NCI-H2171 treated with DMSO at 0.1 percent for 48 hours (cell line): ENCODE results near the gene PDE3B.
"Not testable (repeated sequence)": the region's sequence is repeated elsewhere in the genome, so short reads cannot be mapped to it uniquely, and the experiment has no call there.

Experiments used
- DNase-seq: peaks from one replicate; lab custom pipeline; 2025; lab: John Stamatoyannopoulos, UW

Gene PDE3B

DNA sequence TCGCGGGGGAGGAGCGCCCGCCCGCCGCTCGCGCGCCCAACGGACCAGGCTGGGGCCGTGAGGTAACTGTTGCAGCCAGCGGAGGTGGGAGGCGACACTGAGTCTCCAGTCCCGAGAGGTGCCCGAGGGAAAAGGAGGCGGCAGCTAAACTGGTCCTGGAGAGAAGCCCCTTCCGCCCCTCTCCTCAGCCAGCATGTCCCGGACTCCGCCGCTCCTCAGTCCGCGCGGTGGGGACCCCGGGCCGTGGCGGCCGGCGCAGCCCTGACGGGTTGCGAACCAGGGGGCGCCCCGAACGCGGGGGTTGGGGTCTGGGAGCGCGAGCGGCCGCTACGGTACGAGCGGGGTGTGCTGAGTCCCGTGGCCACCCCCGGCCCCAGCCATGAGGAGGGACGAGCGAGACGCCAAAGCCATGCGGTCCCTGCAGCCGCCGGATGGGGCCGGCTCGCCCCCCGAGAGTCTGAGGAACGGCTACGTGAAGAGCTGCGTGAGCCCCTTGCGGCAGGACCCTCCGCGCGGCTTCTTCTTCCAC, at the start of gene PDE3B:
TSS of gene PDE3B (plus strand) at position 108 of the 529 bp plus-strand sequence. CDS start at position 380, 272 bp downstream.
- DNase-seq: no peak

DNA sequence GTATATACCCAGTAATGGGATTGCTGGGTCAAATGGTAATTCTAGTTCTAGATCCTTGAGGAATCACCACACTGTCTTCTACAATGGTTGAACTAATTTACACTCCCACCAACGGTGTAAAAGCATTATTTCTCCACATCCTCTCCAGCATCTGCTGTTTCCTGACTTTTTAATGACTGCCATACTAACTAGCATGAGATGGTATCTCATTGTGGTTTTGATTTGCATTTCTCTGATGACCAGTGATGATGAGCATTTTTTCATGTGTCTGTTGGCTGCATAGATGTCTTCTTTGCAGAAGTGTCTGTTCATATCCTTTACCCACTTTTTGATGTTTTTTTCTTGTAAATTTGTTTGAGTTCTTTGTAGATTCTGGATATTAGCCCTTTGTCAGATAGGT, 48.3 kb upstream of the PDE3B start:
- DNase-seq: not testable (repeated sequence)

DNA sequence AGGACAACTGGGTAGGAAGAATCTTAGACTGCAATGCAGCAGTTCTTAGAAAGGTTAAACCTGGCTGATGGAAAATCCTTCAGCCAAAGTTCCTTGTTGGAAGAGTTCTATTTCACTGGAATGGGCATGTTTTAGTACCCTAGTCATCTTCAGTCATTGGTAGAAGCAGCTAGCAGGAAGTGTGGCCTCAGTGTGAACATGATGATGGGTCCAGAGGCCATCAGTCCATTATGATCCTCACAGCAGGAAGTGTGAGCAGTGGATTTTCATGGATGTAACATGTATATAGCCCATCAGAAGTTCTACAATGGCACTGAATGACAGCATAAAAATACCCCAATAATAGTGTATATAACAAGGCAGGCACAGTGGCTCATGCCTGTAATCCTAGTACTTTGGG, 35.9 kb upstream of the PDE3B start:
- no peak for DNase-seq

- DNase-seq: no peak
These were observed 33.7 kb upstream of the PDE3B start for GRCh38 chr11:14609902-14610301.

DNA sequence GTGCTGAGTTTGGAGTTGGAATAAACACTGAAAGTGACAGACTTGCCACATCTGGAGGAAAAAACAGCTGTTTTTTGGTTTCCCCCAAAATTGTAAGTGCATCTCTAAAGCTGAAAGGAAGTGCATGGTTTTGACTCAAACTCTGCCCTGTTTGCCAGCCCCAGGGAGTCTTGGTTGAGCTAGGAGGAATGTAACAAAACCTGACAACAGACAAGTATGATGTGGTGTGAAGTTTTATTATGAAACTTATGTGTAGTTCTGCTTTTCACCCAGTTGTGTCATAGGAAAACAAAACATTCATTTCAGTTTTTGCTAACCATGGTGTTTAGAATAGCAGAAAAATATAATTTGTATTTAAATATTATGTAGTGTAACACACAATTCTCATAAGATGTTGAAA, 31.7 kb upstream of the PDE3B start:
- DNase-seq: no peak

GRCh38 chr11:14612694-14613093, 30.9 kb upstream of the PDE3B start:
- DNase-seq: no peak

- DNase-seq: no peak
These were observed 29.4 kb upstream of the PDE3B start for GRCh38 chr11:14614091-14614622.

GRCh38 chr11:14617241-14618027, 26.2 kb upstream of the PDE3B start:
- DNase-seq: no peak

DNA sequence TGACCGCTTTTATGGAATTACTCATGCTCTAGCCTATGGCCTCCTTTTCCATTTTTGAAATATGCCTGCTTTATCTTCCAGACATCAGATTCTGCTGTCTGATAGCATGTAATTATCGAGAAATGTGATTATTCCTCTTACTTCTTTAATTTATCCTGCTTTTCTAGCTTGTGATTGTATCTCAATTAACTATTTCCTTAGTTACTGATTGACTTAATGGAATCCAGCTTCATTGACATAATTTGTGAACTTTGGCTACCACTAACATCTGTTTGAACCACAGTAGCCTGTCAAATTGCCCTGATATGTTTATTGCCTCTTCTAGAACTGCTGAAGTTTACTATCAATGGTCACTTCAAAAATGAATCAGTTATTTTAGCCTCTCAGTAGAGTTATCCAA, 25.5 kb upstream of the PDE3B start:
- no peak for DNase-seq

DNA sequence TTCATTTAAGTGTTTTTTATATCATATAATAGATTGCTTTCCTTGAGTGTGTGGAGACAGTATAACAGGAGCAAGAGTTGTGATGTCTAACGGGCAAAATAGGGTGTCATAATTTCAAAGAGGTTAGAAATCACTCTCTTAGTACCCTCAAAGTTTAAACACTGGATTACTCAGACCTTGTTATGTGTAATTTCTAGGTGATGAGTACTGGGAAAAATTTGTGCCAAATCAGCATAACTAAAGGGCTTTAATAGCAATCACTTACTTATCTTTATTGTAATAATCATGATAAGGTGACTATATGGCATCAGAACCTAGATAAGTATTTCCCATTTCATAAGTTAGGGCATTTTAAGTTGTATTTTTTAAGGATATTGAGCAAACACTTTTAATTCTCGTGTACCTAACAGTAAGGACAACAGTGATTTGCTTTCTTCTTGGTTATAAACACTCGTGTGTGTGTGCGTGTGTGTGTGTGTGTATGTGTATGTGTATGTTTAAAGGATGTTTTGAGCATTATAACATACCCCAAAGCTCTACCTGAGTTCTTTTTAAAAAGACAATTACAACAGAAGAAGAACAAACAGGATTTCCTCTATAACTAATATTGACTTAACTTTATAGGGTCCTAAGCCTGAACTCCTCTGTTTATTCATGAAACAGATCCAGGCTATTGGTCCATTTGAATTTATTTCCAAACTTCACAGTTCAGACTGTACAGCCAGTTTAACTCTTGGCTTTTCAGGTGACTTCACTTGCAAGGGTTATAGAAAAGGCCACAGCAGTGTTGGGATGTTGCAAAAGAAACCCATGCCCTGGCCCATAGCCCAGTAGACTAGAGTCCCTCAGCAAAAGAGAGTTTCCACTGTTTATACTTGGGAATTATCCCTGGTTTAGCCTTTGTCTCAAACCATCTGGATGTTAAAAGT, 23.7 kb upstream of the PDE3B start:
- DNase-seq: no peak

DNA sequence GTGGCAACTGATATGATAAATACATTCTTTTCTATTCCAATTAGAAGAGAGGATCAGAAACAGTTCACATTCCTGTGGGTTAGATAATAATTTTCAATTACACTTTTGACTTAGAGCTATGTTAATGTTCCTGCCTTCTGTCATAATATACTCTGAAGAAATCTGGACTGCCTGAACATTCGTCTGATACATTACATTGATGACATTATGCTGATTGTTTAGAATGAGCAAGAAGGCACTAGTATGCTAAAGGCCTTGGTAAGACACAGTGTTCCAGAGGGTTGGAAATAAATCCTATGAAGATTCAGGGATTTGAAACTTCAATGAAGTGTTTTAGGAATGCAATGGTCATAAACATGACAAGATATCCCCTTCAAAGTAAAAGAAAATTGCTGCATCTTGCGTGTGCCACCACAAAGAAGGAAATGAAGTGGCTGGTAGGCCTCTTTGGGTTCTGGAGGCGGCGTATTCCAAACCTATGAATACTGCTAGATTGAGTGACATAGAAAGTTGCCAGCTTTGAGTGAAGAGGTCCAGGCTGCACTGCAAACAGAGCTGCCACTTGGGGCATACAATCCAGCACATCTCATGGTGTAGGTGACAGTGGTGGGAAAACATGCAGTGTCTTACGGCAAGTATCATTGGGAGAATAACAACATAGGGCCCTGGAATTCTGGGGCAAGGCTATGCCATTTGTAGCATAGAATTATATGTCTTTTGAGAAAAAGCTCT, 21.2 kb upstream of the PDE3B start:
- DNase-seq: no peak

DNA sequence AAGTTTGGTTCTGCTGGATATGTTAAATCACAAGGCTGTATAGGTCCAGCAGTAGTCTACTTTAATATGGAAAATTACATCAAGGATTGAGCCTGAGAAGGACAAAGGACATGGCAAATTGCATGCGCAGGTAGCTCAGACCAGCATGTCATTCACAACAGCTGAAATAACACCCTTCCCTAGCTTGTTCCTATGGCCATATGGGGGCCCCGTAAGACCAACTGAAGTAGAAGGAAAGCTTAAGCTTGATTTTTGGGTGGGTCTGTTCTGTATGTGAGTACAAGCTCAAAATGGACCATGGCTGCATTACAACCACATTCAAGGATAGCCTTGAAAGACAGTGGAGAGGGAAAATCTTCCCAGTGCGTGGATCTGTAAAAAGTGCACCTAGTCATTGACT, 20.6 kb upstream of the PDE3B start:
- DNase-seq: no peak

DNA sequence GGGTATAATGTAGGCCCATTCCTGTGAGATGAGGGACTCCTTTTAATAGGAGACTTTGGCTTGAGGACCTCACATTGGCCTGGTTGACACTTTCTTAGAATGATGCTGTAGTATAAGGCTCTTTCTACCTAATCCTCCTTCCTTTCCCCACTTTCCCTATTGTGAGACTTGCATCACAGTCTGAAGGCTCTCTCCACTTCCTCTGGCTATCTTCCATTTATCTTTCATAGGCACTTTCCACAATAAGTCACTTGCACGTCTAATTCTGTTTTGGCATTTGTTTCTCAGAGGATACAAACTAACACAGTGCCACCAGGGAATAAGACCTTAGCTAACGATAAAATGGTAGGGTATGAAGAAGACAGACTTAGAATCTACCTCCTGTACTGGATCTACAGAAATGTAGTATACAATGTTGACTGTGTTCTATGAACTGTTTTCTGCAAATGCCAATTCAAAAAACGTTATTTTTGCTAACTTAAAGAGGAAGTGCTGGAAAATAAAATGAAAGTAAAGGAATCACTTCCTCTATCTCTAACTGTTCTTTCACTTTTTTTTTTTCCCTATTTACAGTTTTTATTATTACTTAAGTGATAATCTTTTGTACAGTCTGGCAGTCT, 17.9 kb upstream of the PDE3B start:
- no peak for DNase-seq

- no peak for DNase-seq
These were observed 17.0 kb upstream of the PDE3B start for GRCh38 chr11:14626650-14627049.

GRCh38 chr11:14633506-14634224, 9.9 kb upstream of the PDE3B start:
- DNase-seq: not testable (repeated sequence)

- no peak for DNase-seq
These were observed 8.8 kb upstream of the PDE3B start for GRCh38 chr11:14634813-14635212.

GRCh38 chr11:14635546-14635945, 8.1 kb upstream of the PDE3B start:
- no peak for DNase-seq

- no peak for DNase-seq
These were observed 7.5 kb upstream of the PDE3B start for GRCh38 chr11:14636119-14636518.

GRCh38 chr11:14637868-14638409, 5.7 kb upstream of the PDE3B start:
- no peak for DNase-seq

DNA sequence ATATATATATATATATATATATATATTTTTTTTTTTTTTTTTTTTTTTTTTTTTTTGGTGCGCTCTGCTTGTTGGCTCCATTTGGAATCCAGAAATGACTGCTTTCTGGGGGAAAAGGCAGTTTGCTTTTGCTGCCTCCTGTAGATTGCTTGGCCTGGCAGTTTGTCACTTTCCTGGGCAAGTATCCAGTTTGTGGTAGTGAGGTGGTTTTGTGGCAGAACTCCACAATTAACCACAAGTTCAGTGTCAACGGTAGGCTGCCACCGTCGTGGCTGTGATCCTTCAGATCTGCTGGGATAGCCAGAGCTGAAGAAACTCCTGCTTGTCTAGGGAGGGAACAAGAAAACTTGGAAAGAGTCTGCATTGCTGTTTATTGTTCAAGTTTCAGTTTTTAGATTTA, 5.0 kb upstream of the PDE3B start:
- DNase-seq: no peak
